Cardiac muscle cell (in vitro differentiated cells and primary cell): ENCODE data around the gene APEH. TPM values are rescaled to one million over a fixed set of nuclear protein-coding genes. Genes with fewer than 3 reads are reported as not detected.

Experiments used
- DNase-seq, 2 donors: peaks; one replicate each; pipeline versions ENCODE4 v3.0.0 to v3.0.0-alpha.2; 2010 to 2017; ENCODE audit warnings: low read depth in 1 of 2, low spot score in 1 of 2
- H3K27ac ChIP-seq: fragments of 200-600 bp; sonication (generic); 2 replicates; pipeline ENCODE4 v1.5.1; 2016
- H3K27me3 ChIP-seq: fragments of 200-600 bp; sonication (generic); 2 replicates; pipeline ENCODE4 v1.6.0; 2016; ENCODE audit warnings: control low read depth
- H3K36me3 ChIP-seq: fragments of 200-600 bp; sonication (generic); 2 replicates; pipeline ENCODE4 v1.5.1; 2016; ENCODE audit warnings: control low read depth
- H3K4me1 ChIP-seq: fragments of 200-600 bp; sonication (generic); 2 replicates; pipeline ENCODE4 v1.8.1; 2017; ENCODE audit warnings: low read depth, mild to moderate bottlenecking, mixed run types
- H3K4me3 ChIP-seq: fragments of 200-600 bp; sonication (generic); 2 replicates; pipeline ENCODE4 v1.5.1; 2016; ENCODE audit warnings: mild to moderate bottlenecking
- H3K9me3 ChIP-seq: fragments of 200-600 bp; sonication (generic); 2 replicates; pipeline ENCODE4 v1.5.1; 2017; ENCODE audit warnings: low read depth, mild to moderate bottlenecking, control low read depth
- polyA plus RNA-seq: library from polyadenylated mRNA; unstranded; fragments of >200 nt; fragmentation: Nextera tagmentation; extraction: Ambion mirVana; gene quantifications from 2 replicates; pipeline ENCODE4 v1.2.1, GENCODE V29; 2016
- total RNA-seq: library from RNA; depleted of rRNA; stranded (reverse); fragments of >200 nt; gene quantifications from 2 replicates; pipeline ENCODE4 v1.2.3, GENCODE V29; 2016
- TF ChIP-seq, protein P1 (sequence below): IDR thresholded peaks from 2 replicates; pipeline ENCODE4 v1.5.1; 2012; ENCODE audit warnings: low read depth, mild to moderate bottlenecking, low read length

APEH gene
- total and polyA plus RNA-seq, 2 experiments from 2014 or later, result 165 to 216 TPM

DNA sequence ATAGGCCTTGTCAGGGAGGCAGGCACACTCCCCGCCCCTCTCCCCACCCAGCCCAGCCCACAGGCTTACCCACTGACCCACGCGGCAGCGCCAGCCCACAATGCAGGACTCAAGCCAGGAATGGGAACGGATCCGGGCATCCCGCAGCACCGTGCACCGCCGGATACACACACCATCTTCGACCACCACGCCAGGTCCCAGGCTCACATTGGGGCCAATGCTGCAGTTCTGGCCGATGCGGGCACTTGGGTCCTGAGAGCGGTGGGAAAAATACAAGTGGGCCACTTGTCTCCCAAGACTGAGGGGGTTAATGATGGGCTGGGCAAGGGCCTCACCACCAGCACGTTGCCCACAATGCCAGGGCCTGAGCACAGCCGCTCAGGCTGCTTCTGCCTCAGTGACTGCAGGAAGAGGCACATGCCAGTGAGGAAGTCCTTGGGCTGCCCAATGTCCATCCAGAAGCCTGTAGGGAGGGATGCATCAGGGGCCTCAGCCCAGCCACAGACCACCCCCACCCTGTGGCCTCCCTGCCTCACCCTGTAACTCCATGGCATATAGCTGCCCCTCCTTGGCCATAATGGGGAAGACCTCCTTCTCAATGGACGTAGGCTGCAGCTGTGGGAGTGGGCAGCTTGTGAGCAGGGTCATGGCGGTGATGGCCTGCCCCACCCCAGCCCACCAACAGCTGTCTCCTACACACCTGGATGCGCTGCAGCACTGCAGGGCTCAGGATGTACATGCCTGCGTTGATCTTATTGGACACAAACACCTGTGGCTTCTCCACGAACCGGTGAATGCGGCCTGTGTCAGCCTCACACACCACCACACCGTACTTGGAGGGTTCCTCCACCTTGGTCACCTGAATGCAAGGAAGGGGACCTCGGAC, 48.0 kb downstream of the APEH start:
- DNase-seq, result no peak
- TF ChIP-seq, protein P1, sequence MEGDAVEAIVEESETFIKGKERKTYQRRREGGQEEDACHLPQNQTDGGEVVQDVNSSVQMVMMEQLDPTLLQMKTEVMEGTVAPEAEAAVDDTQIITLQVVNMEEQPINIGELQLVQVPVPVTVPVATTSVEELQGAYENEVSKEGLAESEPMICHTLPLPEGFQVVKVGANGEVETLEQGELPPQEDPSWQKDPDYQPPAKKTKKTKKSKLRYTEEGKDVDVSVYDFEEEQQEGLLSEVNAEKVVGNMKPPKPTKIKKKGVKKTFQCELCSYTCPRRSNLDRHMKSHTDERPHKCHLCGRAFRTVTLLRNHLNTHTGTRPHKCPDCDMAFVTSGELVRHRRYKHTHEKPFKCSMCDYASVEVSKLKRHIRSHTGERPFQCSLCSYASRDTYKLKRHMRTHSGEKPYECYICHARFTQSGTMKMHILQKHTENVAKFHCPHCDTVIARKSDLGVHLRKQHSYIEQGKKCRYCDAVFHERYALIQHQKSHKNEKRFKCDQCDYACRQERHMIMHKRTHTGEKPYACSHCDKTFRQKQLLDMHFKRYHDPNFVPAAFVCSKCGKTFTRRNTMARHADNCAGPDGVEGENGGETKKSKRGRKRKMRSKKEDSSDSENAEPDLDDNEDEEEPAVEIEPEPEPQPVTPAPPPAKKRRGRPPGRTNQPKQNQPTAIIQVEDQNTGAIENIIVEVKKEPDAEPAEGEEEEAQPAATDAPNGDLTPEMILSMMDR, result no peak
- Histone ChIP-seq H3K27ac (no peak overlapping the region), H3K9me3 (no peaks in the 10 kb centered on the region), H3K27me3 (no peaks in the 10 kb centered on the region), H3K4me1 (no peaks in the 10 kb centered on the region), H3K36me3 (peaks cover 7% of the 10 kb centered on the region), H3K4me3 (no peak overlapping the region)

- TF ChIP-seq, protein P1, result no peak
- peaks cover 14% of the 10 kb centered on the region for H3K36me3 ChIP-seq
- DNase-seq, result no peak
- peak overlapping the region; percentile 59 for H3K4me3 ChIP-seq
- no peaks in the 10 kb centered on the region for H3K27me3 ChIP-seq
- H3K9me3 ChIP-seq, result no peaks in the 10 kb centered on the region
- peak overlapping the region; percentile 80 for H3K27ac ChIP-seq
- no peaks in the 10 kb centered on the region for H3K4me1 ChIP-seq
Observed at GRCh38 chr3:49722896-49723295, 48.7 kb downstream of the APEH start.

- no peaks in the 10 kb centered on the region for H3K4me1 ChIP-seq
- DNase-seq, result peak; percentile 43 to 63
- peak overlapping the region; percentile 80 for H3K27ac ChIP-seq
- no peaks in the 10 kb centered on the region for H3K9me3 ChIP-seq
- no peaks in the 10 kb centered on the region for H3K27me3 ChIP-seq
- H3K4me3 ChIP-seq, result peak overlapping the region; percentile 59
- TF ChIP-seq, protein P1, result no peak
- peaks cover 16% of the 10 kb centered on the region for H3K36me3 ChIP-seq
Observed at GRCh38 chr3:49723296-49723627, 49.1 kb downstream of the APEH start.

- Histone ChIP-seq H3K27ac (peak within 1 kb of the TSS; percentile 80), H3K4me1 (no peaks in the 10 kb centered on the region), H3K9me3 (no peaks in the 10 kb centered on the region), H3K36me3 (peaks cover 16% of the 10 kb centered on the region), H3K4me3 (peak within 1 kb of the TSS; percentile 59), H3K27me3 (no peaks in the 10 kb centered on the region)
- DNase-seq, result peak; percentile 98
- TF ChIP-seq, protein P1, result no peak
Observed at GRCh38 chr3:49723628-49724551, 49.7 kb downstream of the APEH start, which contains the start of gene GMPPB. Gene GMPPB (minus strand): TSS chr3:49723951. CDS start chr3:49723726, 225 bp downstream.

- peaks cover 16% of the 10 kb centered on the region for H3K36me3 ChIP-seq
- TF ChIP-seq, protein P1, result no peak
Observed at GRCh38 chr3:49724586-49724985, 50.4 kb downstream of the APEH start.

More at GRCh38 chr3:49724586-49724985, 50.4 kb downstream of the APEH start:
- H3K27ac ChIP-seq, result peak overlapping the region; percentile 79
- H3K4me1 ChIP-seq, result no peaks in the 10 kb centered on the region
- no peak for DNase-seq
- no peaks in the 10 kb centered on the region for H3K9me3 ChIP-seq
- H3K4me3 ChIP-seq, result peak overlapping the region; percentile 59
- no peaks in the 10 kb centered on the region for H3K27me3 ChIP-seq
